Gastroesophageal sphincter (tissue), 3 donors: ENCODE results near the gene ITPR2.

ENCODE experiments used
- EP300 ChIP-seq: sonication (generic); formaldehyde crosslinking; IDR thresholded peaks from one replicate; pipeline ENCODE4 v1.6.1; 2017; ENCODE audit warnings: antibody characterized with exemption, mild to moderate bottlenecking
- POLR2A ChIP-seq, 2 donors: fragments of 450-650 bp; IDR thresholded peaks; one replicate each; pipeline ENCODE4 v1.6.1; 2017; ENCODE audit warnings: antibody characterized with exemption in 2 of 2, mild to moderate bottlenecking in 2 of 2, moderate library complexity in 1 of 2
- POLR2AphosphoS5 ChIP-seq: sonication (generic); formaldehyde crosslinking; IDR thresholded peaks from one replicate; pipeline ENCODE4 v1.6.1; 2017; ENCODE audit warnings: antibody characterized with exemption
- TF ChIP-seq, protein P1 (sequence below), 4 experiments: fragments of 200-600 bp in 2 of 4; fragments of 450-650 bp in 2 of 4; sonication (generic) in 1 of 4; IDR thresholded peaks; one replicate each; pipeline ENCODE4 v1.5.1; 2017 to 2019; ENCODE audit warnings: antibody characterized with exemption in 4 of 4, mild to moderate bottlenecking in 2 of 4, moderate library complexity in 2 of 4

DNA sequence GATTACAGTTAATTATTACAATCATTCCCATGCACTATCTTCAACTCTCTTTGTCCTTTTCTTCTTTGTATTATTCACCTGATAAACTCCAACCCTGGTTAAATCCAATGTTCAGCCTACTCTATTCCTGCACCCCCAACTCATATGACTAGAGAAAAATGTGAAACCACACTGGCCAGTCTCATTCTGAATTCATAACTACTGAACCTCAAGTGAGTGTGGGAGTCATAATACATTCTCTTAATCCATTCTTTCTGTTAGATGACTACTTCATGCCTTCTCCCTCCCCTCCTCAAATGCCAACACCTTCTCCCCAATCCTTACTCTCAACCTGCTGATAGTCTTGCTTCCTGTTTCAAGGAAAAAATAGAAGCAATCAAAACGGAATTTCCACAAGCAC lies 22.3 kb upstream of the ITPR2 start:
- TF ChIP-seq, protein P1, sequence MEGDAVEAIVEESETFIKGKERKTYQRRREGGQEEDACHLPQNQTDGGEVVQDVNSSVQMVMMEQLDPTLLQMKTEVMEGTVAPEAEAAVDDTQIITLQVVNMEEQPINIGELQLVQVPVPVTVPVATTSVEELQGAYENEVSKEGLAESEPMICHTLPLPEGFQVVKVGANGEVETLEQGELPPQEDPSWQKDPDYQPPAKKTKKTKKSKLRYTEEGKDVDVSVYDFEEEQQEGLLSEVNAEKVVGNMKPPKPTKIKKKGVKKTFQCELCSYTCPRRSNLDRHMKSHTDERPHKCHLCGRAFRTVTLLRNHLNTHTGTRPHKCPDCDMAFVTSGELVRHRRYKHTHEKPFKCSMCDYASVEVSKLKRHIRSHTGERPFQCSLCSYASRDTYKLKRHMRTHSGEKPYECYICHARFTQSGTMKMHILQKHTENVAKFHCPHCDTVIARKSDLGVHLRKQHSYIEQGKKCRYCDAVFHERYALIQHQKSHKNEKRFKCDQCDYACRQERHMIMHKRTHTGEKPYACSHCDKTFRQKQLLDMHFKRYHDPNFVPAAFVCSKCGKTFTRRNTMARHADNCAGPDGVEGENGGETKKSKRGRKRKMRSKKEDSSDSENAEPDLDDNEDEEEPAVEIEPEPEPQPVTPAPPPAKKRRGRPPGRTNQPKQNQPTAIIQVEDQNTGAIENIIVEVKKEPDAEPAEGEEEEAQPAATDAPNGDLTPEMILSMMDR (IDR thresholded peaks at IDR 0.05), result no peak
- TF ChIP-seq POLR2A (IDR thresholded peaks at IDR 0.05) (no peak), POLR2AphosphoS5 (no peak), EP300 (no peak)
